Activated CD8-positive, alpha-beta memory T cell treated with anti-CD3 and anti-CD28 coated beads, Interleukin-2, amount 50 U/mL, for 4 hours (primary cell): ENCODE measurements around the gene ACAD11.
A peak's percentile ranks its signal among the peaks of the same experiment; 100 is the strongest.

ENCODE experiments used
- DNase-seq: peaks from one replicate; pipeline ENCODE4 v3.0.0-alpha.2; 2020

ACAD11 gene, protein sequence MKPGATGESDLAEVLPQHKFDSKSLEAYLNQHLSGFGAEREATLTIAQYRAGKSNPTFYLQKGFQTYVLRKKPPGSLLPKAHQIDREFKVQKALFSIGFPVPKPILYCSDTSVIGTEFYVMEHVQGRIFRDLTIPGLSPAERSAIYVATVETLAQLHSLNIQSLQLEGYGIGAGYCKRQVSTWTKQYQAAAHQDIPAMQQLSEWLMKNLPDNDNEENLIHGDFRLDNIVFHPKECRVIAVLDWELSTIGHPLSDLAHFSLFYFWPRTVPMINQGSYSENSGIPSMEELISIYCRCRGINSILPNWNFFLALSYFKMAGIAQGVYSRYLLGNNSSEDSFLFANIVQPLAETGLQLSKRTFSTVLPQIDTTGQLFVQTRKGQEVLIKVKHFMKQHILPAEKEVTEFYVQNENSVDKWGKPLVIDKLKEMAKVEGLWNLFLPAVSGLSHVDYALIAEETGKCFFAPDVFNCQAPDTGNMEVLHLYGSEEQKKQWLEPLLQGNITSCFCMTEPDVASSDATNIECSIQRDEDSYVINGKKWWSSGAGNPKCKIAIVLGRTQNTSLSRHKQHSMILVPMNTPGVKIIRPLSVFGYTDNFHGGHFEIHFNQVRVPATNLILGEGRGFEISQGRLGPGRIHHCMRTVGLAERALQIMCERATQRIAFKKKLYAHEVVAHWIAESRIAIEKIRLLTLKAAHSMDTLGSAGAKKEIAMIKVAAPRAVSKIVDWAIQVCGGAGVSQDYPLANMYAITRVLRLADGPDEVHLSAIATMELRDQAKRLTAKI

DNA sequence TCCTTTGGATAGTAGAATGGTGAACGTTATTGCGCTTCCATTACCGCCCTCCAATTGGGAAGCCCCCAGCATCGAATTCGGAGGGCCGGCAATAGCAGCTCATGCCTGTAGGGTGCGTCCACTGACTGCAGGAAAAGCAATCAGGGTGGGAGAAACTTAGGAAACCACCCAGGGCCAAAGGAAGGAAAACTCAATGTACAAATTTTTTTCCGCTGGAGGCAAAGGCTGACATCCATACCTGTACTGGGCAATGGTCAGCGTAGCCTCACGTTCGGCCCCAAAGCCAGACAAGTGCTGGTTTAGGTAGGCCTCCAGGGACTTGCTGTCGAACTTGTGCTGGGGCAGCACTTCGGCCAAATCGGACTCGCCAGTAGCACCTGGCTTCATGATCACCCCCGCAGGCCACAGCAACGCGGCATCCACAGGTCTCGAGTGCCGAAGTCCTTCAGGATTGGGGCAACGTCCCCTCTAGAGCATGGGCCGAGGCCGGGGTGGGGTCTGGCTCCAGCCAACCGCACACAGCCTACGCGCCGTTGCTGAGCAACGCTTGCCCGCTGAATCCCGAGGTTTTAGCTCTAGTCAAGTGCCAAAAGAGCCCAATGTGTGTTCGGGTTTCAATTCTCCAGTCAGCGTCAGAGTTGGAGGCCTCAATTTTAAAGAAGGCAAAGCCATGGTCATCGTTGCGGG is at the start of gene ACAD11:
Gene ACAD11 (minus strand): TSS at position 445 of the 687 bp plus-strand sequence. CDS start 58 bp downstream, at position 387.
- DNase-seq: peak; percentile 39

DNA sequence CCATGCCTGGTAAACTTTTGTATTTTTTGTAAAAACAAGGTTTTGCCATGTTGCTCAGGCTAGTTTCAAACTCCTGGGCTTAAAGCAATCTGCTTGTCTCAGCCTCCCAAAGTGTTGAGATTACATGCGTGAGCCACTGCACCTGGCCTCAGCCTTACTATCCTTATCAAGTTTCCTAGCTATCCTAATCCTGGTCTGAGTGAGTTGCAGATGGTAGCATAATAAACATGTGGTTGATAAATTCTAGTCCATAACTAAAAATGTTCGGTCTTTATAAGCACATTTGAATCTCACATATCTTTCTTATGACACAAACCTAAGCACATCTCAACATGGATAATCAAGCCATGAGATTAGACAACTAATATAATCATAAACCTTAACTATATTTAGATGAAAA is 44.1 kb upstream of the ACAD11 start:
- DNase-seq: no peak

DNA sequence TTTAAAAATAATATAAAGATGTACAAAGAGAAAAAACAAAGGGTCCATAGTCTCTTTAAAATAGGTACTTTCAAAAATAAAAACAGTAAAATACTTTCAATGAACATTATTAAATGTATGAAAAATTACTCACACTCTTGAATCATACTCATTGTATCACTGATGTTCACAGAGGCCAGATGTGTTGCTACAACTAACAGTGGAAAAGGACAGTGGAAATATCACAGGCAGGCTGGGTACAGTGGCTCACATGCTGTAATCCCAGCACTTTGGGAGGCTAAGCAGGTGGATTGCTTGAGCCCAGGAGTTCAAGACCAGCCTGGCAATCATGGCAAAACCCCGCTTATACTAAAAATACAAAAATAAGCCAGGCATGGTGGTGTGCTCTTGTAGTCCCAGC is 35.8 kb upstream of the ACAD11 start:
- DNase-seq: no peak

DNA sequence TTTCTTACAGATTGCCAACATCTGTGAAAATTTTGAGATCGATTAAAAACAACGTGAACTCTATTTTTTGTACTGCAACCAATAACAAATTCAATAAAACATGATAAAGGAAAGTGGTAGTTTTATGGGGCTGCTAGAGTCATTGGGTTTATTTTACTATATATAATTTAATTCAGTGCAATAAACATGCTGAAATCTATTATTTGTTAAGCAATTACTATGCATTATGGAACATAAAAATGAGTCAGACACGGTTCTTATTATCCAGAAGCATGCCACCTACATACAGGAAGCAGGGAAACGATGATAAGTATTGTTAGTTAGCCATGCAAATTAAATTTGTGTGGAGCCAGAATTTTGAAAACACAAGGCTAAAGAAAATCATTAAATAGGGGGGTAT is 35.4 kb upstream of the ACAD11 start:
- DNase-seq: no peak

DNA sequence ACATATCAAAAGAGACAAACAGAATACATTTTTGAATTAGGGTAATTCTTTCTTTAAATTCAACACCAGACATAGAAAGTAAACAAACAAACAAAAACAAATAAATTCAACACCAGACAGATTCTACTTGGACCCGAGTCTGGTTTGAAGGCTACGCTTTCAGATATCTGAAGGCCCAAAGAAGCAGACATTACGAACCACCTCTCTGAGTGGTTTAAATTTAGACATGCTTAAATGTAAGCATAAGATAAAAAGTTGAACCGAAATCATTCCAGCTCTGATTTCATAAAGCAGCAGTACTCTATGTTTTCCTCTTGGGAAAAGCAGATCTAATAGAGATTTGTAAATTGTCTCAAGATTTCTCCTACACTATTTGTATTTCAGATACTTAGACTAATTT is 30.4 kb upstream of the ACAD11 start:
- DNase-seq: no peak

DNA sequence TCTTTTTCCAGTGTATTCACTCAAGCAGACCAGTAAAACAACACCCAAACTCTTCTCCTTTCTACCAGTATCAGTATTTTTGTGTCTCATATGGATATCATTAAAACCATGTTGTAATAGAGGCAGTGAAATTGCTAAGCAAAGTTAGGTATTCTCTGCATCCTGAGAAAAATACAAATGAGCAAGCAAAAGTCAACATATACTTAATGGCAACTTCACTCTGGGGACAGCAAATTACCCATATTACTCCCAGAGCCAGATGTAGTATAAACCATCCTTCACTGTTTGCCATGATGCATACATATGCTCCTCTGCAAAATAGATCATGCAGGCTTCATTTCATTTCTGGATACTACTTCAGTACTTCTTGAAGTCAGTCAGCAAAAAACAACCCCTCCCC is 22.6 kb upstream of the ACAD11 start:
- DNase-seq: no peak

DNA sequence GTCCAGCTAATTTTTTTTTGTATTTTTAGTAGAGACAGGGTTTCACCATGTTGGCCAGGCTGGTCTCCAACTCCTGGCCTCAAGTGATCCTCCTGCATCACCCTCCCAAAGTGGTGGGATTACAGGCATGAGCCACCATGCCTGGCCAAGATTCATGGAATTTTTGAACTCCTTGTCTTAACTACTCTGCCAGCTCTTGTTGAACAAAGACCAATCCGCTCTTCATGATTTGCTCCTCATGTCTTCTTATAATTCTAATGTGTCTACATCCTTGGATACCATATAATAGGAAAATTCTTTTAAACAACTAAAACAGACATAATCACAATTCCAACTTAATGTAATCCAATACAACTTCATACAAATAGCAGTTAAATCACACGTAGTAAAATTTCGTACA is 21.8 kb upstream of the ACAD11 start:
- DNase-seq: no peak

DNA sequence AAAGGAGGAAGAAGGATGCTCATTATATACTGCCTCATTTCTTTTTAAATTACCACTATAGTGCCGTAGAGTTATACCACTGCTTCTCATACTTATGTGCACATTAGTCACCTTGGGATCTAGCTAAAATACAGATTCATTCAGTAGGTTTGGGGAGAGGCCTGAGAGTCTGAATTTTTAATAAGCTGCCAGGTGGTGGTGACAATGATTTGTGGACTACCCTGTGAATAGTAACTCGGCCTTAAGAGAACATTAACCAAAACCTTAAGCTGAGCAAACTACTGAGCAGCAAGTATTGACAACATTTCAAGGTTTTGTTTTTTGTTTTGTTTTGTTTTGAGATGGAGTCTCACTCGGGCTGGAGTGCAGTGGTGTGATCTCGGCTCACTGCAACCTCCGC is 20.3 kb upstream of the ACAD11 start:
- no peak for DNase-seq

DNA sequence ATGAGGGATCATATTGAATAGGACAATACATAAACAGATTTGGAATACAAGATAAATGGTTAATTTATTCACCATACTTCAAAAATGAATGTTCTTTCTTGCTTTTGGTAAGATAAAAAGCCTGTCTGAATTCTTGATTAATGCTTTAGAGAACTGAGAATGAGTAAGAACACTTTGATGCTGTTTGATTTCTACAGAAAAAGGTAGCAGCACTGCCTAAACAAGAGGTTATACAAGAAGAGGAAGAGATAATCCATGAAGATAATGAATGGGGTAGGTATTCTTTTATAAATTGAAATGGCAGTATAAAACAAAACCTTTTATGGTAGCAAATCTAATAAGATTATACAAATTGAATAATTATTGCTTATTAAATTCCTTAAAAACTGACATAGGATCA is 15.8 kb upstream of the ACAD11 start:
- no peak for DNase-seq

DNA sequence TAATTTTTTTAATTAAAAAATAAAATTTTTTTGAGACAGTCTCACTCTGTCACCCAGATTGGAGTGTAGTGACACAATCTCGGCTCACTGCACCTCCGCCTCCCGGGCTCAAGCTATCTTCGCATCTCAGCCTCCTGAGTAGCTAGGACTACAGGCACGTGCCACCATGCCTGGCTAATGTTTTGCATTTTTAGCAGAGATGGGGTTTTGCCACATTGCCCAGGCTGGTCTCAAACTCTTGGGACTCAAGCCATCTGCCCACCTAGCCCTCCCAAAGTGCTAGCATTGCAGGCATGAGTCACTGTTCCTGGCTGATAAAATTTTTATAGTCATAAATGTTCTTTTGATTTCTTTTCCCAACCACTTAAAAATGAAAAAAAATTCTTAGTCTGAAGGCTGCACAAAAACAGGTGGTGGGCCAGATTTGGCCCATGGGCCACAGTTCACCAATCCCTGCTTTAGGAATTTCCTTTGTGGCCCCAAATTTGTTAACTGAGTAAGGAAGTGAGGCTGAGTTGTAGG is 9.7 kb upstream of the ACAD11 start:
- no peak for DNase-seq

DNA sequence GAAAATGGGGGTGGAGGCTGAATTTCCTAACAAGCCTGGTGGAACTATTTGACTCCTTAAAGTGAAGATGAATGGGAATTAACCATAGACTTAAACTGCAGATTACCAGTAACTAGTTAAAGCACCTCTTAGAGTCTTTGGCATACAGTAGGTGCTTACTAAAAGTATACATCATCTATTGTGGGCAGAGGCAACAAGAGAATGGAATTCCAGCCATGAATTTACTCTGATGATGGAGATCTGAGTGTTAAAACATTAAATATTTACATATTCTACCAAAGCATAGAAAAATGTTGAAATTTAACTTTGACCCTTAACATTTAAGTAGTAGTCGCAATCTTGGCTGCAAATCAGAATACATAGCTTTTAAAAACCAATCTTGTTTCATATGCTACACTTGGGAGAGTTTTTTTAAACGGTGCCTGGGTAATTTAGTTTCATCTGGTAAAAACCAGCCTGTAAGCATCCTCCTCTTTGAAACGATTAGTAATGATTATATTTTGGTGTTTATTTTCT is 5.7 kb upstream of the ACAD11 start:
- no peak for DNase-seq

DNA sequence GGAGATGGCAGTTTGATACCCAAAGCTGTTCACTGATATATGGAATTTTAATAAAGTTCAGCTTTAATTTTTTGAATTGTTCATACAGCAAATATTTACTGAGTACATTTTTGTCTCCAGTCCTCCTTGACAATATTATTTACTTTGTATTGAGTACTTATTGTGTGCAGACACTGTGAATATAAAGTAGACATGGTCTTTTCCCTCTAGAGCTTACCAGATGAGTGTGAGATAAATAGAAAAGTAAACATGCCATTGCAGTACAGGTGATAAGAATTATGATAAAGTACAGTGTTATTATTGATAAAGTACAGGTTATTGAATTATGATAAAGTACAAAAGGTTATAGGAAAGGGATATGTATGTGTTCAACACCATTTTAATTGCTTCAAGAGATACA is 2.6 kb upstream of the ACAD11 start:
- no peak for DNase-seq

DNA sequence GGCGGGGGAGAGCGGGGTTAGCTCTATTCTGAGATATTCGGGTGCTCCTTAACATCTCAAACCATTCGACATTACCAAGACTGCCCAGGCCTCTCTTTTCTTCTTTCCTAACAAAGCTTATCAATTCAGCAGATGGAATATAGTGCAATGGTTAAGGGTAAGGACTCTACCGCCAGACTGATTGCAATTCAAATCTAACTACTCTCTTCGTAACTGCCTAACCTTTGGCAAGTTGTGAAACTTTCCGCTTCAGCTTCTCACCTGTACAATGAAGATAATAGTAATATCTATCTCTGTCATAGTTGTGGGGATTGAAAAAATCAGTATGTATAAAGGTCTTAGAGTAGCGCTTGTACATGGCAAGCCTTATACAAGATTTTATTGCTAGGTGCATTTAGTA is 1.5 kb upstream of the ACAD11 start:
- no peak for DNase-seq

DNA sequence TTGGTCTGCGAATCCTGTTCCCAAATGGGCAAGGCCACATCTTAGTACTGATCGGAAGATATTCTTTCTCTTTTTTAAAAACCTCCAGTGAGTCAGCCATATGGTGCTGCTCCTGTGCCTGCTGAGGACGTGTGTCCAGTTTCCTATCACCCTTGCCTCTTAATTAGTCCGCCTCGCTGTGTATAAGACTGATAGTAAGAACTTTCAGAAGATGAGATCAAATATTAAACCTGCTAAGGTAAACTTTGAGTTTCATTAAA is 1.1 kb upstream of the ACAD11 start:
- no peak for DNase-seq

DNA sequence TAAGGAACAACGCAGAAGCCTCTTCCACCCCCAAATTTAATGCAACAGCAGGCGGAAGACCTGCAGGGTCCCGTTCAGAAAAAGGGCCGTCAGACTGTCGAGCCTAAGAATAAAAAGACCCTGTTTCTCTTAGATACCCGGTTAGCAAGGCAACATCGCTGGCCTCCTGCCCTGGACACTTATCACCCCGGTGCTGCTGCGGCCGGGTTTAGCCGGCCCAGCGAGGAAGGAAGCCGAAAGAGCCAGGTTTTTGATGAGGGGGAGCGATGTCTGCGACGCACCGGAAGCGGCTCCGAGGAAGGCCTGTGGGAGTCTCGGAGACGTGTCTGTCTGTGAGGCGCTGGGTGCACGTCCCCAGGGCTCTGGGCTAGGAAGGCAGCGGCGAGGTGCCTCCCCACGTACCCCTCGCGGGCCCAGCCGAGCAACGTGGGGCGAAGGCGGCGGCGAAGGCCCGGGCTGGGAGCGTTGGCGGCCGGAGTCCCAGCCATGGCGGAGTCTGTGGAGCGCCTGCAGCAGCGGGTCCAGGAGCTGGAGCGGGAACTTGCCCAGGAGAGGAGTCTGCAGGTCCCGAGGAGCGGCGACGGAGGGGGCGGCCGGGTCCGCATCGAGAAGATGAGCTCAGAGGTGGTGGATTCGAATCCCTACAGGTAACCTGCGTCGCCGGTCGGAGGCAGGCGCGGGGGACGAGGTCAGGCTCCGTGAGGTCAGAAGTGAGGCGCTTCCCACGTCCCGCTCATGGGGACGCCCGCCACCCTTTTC is 622 bp upstream of the ACAD11 start, which contains the start of gene UBA5:
Gene UBA5 (plus strand): TSS at position 278 of the 759 bp plus-strand sequence. CDS start 209 bp downstream, at position 487.
- DNase-seq: peak; percentile 66

DNA sequence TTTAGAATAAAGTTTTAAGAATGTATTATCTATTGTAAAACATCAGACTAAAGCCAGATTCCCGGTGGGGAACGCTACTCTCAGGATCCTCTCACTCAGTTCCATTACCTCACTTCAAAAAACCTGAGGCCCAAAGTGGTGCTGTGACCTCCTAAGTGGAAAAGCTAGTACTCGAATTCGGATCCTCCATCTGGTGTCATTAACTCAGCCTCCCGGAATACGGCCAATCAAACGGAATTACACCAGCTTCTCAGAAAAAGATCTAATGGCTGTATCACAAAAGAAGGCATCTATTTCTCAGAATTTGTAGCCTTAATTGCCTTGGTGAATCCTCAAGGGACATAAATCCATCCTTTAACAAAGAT is 627 bp downstream of the ACAD11 start:
- no peak for DNase-seq

DNA sequence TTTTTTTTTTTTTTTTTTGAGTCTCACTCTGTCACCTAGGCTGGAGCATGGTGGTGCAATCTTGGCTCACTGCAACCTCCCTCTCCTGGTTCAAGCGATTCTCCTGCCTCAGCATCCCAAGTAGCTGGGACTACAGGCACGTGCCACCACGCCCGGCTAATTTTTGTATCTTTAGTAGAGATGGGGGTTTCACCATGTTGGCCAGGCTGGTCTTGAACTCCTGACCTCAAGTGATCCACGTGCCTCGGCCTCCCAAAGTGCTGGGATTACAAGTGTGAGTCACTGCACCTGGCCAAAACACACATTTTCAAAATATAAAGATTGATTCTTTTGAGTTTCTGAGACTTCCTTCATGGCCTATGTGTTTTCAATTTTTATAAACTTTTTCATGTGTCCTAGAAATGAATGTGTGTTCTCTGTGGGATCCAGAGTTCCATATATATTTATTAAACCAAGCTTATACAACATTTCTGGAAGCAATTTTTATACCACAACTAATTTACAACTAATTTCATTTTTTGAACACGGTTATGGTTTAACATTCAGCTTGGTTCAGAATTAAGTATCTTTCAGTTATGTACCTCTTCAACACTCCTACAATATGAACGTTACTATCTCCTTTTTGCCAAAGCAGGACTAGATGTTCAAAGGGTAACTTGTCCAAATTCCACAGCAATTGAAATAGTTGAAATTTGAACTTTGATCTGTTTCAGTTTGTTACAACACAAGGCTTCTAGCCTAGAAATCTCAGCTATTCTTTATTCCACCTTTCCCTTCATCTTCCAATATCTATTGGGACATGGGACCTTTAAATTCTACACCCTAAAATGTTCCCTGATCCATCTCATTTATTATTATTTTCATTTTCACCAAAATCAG is 1.5 kb downstream of the ACAD11 start:
- no peak for DNase-seq

DNA sequence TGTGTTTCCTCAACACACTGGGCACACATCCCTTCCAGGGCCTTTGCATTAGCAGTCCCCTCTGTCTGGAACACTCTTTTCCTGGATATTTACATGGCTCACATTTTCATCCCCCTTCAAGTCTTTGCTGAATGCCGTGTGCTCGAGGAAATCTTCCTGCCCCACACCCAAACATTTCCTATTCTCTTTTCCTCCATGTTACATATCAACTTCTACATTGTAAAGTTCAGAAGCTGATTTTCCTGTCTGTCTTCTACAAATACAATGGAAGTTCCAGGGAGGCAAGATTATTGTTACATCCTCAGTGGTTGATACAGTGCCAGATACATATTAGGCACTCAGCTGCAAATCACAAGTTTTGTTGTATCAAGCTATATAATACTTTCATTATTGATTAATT is 4.1 kb downstream of the ACAD11 start:
- no peak for DNase-seq

DNA sequence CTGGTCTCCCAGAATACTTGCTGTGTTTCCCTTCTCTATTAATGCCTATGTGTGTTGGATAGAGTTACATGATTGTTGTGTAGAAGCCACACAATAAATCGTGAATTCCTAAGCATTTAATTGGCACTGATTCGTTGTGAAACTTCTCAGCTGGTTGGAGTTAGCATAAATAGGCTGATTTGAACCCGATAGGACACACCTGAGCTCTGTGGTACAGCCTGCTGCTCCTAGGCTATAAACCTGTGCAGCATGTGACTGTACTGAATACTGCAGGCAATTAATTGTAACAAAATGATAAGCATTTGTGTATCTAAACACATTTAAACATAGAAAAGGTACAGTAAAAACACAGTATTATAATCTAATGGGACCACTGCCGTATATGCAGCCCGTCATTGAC is 4.9 kb downstream of the ACAD11 start:
- no peak for DNase-seq

DNA sequence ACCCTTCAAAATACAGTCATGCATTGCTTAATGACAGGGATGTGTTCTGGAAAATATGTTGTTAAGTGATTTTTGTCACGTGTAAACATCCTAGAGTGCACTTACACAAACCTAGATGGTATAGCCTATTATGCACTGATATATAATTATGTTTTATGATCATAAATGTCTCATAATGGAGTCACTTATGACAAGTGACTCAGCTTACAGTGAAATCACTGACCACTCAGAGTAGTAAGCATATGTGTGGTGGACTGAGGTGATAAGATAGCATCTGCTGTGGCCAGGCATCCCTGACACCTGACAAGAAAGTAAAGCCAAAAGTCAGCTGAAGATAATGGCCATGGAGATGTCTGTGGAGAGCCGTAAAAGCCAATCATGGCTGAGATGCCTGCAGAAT is 5.4 kb downstream of the ACAD11 start:
- DNase-seq: no peak

DNA sequence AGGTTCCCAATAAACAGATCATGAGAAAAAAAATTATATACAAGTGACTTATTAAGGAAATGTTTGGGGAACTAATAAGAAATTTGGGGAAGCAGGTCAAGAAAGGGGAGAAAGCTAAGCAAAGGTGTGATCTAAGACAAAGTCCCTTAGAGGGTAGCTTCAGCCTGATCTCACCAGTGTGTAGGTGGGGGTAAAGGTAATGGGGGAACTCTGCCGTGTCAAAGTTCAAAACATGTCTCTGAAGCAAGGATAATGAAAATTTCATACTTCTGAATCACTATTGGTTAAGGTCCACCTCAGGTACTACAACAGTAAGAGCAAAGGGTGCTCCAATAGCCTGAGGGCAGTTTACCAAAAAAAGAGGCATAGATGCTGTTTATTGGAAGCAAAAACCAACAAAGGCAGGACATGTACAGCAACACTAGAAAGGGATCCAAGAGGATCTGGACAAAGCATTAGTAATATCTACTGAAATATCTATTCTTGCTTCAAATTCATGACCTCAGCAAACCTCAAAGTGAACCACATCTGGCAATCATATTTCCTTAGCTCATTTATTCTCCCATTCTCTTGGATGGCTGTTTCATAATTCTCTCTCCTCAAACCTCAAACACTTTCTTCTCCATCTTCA is 6.9 kb downstream of the ACAD11 start:
- DNase-seq: no peak
